DMS53 treated with DMSO at 0.1 percent for 48 hours (cell line): ENCODE data around the gene ERC1.

Experiments used
- DNase-seq: peaks from one replicate; lab custom pipeline; 2025; ENCODE audit not compliant: unreplicated experiment; lab: John Stamatoyannopoulos, UW

The ERC1 gene

DNA sequence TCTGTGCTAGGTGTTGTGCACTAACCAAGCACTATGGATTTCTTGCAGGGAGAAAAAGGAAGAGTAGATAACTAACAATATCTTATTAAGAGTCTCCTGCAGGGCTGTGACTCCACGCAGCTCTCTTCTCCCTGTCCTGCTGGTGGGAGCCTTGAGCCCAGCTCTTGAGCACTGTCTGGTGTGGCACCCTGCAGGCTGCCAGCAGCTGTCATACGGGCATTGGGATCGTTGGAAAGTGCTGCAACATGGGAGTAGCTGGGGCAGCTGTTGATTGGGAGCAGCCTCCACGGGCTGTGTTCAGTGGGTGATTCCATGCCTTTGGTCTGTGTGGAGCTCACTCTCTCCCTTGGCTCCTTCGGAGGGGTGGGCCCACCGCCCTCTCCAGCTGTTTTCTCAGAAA is 478.0 kb downstream of the ERC1 start:
- DNase-seq: no peak

DNA sequence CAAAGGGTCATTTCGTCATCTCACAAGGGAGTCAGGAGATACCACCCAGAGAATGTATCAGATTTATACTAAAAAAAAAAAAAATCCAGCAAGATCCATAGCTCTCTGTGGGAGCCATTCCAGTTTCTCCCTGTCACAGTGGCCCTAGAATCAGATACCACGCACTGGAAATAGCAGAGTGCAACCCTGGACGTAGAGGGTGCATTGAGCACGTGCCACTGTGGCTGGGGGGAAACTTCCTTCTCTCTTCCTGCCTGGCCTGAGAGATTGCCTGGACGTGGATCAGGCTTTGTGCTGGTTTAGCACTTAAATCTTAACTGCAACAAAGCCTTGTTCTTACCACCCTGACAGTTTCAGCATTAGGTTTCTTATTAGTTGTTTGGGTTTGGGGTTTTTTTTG is 479.0 kb downstream of the ERC1 start:
- DNase-seq: no peak

DNA sequence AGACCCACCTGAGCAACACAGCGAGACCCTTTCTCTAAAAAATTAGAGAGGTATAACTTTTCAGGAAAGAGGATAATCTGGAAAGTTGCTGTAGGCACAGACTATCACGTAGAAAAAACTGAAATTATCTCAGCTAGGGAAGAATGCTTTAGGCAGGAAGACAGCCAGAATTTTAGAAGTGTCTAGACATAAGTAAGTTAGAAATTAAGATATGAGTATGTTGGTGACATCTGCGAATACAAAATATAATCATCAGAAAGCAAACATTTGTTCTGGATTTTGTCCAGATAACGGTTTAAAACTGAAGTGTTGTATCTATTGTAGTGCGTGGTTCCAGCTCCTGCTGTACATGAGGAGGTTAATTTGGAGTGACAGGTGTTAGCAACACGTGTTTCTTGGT is 480.2 kb downstream of the ERC1 start:
- DNase-seq: no peak

DNA sequence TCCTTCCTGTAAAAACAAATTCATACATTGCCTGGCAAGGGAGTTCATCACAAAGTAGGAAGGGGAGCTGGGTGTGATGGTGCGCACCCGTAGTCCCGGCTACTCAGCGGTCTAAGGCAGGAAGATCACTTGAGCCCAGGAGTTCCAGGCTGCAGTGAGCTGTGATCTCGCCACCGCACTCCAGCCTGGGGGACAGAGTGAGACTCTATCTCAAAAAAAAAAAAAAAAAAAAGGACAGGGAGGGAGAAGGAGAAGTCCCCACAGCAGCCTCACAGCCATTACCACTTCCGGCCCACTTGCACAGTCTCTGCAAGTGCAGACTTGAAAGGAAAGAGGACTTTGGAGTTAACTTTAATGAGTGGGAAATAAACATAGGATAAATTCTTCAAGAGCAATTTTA is 482.4 kb downstream of the ERC1 start:
- no peak for DNase-seq

DNA sequence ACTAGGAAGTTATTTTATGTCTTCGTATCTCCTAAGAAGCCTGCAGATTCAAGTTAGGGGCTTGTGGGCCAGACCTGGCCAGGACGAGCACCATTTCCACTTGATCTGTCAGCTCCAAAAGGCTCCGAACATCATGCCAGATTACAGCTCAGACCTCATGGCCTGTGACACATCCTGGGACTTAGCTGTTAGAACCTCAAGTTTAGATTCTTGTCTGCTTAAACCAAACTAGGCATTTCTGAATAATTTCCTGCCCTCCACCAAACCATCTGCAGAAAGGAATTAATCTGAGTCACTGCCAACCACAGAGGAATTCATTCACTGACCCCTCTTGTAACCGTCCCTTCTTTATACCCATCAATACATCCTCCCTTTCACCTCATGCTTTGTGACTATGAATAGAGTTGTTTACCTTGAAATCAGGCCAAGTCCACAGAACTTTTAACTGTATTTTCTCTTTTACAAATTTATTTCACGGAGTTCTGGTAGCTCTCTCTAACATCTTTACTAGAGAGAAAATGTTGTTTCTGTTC is 483.1 kb downstream of the ERC1 start:
- no peak for DNase-seq

DNA sequence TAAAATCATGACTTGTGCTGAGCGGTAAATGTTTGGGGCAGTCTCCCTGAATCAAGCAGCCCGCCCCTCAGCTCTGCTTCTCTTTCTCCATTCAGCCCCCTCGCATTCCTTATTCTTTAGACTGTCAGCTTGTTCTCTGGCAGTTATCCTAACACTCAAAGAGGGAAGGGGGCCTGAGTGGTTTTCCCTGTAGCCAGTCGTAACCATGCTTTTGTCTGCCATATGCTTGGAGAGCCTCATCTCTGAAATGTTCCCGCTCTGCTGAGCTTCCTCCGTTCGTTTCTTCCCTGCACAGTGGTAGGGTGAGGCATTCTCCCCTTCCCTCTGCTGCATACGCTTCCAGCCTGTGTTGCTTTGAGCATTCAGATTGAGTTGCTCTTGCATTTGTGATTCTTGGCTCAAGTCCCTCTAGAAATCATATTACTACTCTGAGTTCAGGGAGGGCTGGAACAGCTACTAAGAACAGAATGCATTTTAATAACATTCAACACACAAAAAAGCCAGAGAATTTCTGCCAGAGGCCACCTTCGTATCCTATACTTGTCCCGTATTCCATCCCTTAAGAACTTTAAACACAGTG is 483.6 kb downstream of the ERC1 start:
- DNase-seq: no peak

DNA sequence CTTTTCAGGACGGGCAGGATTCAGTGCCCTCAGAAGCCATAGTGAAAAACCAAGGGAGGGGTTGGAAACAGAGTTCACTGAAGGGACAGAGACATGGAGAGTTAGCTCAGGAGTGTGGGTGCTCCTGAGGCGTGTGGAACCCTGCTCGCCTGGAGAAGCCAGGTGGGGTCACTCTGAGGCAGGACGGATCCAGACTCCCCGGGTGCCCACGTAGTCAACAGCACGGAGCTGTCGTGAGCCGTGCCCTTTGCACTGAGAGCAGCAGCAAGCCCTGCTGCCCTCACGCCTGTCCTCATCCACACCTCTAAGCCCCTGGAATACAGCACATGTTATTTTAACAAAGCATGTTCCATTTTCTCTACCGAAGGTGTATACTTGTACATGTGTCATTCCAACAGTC is 488.6 kb downstream of the ERC1 start:
- no peak for DNase-seq

DNA sequence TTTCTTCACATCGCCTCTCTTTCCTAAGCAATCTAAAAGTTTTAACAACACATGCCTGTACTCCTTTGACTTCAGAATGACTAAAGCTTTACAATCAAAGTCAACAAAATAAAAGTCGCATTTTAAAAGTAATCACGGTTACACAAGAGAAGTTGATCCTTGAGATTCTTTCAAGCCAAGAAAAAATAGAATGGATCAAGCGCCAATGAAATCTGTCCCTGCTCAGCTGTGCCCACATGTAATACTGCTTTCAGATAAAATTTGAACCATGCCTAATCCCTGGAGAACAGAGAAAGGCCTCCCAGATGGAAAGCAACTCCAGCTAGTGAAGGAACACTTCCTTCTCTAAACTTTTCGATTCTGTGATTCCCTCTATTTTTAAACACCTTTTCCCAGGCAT is 490.3 kb downstream of the ERC1 start:
- DNase-seq: no peak

DNA sequence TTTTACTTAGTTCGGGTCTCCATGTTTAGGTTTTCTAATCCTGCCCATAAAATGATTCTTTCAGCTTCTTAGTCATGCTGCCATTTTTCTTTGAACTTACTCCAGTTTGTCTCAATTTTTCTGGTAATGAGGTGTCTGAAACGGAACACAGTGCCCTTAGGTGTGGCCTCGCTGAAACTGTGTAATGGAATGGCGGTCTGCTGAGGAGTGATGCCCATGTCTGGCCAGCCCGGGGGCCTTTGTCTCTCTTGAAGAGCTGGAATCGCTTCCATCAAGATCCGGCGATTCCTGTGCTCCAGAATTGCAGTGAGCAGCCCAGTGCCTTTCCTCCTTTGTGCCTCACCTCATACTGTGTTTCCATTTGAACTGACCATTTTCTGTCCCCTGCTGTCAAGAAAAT is 490.9 kb downstream of the ERC1 start:
- no peak for DNase-seq

DNA sequence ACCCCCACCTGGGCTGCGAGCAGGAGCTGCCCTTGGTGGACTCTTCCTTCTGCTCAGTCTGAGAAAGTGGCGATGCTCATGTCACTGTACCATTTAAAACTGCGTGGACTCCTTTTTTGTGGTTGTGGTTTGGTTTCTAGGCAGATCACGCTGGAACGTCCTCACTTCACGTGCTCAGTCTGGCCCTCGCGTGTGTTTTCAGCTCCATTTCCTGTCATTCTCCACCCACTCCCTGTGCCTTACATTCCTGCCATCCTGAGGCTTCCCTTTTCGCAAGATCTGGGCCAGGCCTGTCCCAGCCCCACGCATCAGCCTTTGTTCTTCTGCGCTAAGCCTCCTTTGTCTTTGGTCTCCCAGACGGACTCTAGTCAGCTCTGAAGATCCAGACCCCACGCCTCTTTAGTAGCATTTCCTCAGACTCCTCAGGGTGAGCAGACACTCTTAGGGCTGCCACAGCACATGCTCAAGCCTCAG is 497.9 kb downstream of the ERC1 start:
- no peak for DNase-seq

DNA sequence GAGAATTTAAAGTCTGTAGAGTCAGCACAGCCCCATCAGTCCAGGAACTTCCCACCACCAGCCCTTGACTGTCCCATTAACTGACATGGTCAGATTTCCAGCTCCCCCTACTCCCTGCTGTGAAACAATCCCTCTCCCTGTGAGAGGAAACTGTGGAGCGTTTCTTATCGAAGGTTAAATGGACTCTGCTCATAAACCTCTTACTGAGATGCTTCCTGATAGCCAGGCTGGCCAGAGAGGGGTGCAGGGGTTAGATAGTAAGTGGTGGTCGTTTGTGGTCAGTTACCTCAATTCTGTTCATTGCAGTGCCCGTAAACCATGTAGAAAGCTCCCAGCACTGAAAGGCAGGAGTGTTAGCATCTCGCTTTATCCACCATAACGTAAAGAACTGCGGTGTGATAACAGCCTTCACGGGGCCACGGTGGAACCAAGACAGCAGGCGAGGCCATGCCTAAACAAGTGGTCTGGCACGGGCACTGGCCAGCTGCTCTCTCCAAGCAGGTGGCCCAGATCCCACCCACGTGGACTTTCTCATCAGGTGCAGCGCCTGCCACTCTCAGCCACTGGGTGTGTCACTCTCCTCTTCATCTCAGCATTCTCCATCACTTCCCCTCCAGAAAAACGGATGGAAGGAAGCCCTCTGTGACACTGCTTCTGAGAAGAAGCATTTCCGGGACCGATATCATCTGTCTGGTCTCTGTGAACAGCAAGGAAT is 501.1 kb downstream of the ERC1 start:
- no peak for DNase-seq

DNA sequence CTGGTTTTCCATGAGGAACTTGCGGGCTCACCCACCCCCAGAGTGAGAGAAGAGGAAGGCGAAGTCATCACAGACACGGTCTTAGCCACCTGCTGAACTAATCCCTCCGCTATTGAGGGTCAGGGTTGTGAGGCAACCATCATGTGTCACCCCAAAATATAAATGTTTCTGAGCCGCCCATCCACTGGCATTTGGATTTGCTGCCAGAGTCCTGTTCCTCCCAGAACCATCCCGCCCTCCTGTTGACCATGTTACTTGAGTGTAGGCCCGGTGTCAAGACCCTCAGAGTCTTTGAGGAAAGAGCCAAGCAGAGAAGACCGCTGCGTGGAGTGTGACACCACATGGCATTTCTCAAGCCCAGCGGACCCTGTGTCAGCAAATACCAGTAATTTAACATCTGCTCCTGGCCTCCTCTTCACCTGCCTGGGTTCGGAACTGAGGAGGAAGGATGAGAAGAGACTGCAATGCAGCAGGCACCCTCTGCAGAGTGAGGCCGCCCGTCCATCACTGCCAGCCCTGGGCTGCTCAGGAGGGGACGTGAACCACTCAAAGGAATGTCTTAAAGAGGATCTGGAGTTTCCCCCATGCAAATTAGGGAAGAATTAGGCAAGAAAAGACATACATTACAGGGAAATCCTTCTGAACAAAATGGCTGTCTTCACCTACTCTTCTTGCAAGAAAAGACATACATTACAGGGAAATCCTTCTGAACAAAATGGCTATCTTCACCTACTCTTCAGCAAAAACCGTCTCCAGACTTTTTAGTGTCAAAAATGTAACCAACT is 502.9 kb downstream of the ERC1 start:
- no peak for DNase-seq

DNA sequence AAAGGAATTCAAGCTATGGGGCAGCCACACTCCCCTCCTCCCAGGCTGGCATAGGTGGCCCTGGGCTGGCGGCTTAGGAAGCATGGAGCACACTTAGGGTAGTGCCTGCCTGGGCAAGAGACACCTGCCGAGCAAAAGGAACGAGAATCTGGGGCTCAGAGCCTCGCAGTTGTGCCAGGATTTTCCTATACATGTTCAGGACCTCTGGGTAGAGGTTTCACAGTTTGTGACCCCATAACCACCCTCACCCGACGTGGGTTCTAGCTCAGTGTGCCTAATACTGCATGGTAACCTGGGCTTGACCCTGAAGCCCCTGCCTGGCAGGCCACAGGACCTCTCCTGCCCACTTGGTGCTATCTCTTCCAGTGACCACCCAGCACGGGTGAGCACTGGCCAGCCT is 503.8 kb downstream of the ERC1 start:
- no peak for DNase-seq

DNA sequence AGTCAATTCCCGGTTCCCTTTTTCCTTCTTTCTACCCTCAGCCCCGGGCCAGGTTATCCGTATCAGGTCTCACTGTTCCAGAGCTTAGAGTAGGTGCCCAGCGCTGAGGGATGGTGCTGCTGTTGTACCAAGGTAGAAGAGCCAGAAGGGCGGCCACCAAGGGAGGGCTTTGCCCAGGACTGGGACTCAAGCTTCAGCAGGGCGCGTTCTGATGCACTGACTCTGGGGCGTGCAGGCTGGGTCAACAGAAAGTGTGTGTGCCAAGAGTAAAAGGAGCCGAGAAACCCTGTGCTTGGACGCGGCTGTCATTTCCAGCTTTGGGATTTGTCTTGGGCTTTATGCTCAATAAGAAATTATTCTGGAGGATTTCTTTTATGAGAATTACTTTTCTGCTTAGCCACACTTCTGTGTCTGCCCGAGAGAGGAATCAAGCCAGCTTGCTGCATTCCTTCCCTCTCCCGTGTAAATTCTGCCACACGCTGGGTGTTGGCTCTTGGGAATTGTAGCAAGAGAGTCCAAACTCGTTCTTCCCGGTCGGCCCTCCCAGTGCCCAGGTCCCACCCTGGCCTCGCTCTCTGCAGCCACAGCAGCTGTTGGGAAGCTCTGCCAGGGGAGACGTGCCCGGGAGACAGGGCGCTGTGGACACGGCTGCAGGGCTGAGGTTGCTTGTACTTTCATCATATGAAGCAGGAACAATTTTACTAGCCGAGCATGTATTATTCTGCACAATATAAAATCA is 505.3 kb downstream of the ERC1 start:
- DNase-seq: no peak

DNA sequence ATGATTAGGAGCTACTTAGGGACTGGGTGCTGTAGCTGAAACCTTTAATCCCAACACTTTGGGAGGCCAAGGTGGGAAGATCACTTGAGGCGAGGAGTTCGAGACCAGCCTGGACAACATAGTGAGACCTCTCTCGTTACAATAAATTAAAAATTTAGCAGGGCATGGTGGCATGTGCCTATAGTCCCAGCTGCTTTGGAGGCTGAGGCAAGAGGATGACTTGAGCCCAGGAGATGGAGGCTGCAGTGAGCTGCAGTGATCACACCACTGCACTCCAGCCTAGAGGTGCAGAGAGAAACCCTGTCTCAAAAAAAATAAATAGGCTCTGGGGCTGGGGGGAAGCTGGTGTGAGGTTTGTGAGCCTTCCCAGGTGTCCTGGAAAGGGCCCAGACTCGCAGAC is 506.1 kb downstream of the ERC1 start:
- no peak for DNase-seq

DNA sequence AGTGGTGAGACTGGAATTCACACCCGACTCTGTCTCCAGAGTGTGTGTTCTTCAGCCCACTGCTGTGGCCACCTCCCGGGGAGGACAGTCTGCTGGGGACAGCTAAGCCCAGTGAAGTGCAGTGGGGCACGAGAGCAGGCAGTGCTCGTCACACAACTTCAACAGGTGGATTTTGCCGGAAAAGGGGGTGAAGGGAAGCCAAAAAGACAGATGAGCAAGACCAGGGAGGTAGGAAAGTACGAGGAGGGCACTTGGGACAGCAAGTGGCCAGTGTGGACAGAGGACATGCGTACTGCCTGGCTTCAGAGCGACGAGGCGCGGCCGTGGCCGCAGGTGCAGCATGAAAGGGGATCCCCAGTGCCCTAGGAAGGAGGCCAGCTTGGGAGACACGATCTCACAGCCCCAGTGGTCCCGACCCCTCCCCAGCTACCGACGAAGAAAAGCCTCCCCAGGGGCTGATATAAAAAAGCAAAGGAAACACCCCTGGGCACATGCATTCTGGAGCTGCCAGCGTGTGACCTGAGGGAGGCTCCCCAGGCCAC is 507.2 kb downstream of the ERC1 start:
- no peak for DNase-seq

DNA sequence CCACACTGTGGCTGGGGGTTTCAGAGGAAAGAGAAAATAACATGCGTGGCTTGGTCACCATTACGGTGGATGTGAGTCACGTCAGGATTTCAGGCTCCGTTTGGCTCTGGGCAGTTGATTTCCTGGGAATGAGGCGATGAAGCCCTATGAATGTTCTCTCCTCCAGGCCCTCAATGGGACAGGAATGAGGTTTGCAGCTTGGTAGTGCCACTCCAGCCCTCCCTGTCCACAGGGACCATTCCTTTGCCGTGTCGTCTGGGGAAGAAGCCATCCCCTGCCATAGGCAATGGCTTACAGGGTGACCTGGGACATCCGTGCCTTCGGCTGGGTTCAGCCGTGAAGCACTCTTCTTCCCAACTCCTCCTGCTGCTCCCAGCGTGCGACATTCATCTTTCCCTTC is 508.3 kb downstream of the ERC1 start:
- DNase-seq: no peak

DNA sequence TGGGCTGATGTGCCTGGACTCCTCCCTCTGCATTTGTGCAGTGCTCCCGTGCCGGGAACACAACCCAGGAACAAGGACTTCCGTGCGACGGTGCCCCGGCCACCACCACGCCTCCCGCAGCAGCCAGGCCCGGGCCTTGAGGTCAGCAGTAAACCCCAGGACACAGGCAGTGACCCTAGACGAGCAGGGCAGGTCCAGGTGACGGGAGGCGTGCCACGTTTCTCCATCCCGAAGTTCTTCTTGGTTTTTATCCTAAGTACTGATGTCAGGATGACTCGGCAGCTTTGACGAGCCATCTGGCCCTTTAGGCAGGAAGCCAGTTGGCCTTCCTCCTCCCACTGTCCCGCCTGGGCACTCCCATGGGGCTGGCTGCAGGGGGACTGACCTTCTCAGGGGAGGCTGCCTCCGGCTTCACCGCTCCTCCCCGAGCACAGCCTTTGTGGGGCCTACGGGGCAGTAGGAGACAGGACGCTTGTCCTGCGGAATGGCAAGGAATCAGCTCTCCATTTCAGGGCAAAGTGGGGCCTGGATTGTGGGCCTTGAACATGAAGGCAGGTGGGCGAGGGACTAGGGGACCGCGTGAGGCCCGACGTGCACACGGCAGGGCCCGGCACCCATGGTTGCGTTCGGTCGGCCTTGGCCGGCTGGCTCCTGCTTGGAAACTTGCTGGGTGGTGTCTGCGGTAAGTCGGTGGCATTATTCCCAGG is 509.2 kb downstream of the ERC1 start:
- DNase-seq: no peak

DNA sequence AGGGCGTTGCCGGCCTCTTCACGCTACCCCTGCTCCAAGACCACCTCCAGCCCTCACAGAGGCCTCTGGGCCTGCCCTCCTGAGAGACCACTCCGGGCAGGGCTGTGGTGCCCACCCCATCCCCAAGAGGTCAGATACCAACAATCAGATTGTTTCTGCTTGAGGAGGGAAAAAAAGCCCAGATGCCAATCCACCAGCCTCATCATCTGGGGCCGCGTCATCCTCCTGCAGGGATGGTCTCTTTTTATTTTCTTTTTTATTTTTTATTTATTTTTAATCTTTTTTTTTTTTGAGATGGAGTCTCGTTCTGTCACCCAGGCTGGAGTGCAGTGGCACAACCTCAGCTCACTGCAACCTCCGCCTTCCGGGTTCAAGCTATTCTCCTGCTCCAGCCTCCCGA is 510.0 kb downstream of the ERC1 start:
- DNase-seq: no peak

DNA sequence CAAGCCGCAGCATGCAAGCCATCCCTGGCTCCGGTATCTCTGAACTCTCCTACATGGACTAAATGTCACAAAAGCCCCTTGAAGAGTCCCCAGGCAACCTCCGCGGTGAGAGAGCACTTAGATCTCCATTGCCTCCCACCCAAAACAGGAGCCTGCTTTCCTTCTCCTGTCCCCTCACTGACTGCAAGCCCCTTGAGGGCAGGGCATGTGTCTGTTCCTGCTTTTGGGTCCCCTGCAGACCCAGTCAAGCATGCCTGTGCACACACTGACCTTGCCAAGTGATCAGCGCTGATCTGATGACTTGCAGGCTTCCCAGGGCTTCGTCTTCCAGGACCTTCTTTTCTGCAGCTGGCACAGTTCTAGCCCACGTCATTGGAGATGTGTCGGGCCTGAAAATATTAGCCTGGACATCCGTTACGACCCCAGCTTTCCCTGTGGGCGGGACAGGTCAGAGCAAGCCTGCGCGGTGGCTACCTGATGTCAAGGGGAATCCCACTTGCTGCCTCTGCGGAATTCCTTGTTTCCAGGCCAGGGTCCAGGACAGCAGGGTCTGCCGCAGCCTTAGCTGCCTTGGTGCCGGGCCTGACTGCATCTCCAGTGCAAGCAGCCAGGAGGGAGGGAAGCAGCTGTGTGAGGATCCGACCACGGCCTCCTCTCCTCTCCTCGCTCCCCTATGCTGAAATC is 510.8 kb downstream of the ERC1 start:
- DNase-seq: no peak
